Neutrophil (primary cell): ENCODE data around the gene INVS.

ENCODE experiments used
- H3K27ac ChIP-seq: fragments of 200-600 bp; sonication (generic); 2 replicates; pipeline ENCODE4 v1.5.1; 2016; ENCODE audit warnings: mild to moderate bottlenecking, moderate library complexity
- H3K27me3 ChIP-seq: fragments of 200-600 bp; sonication (generic); 2 replicates; pipeline ENCODE4 v1.6.0; 2016; ENCODE audit warnings: mild to moderate bottlenecking
- H3K36me3 ChIP-seq: fragments of 200-600 bp; sonication (generic); 2 replicates; pipeline ENCODE4 v1.5.1; 2017
- H3K4me1 ChIP-seq, 2 experiments: fragments of 200-600 bp in 1 of 2; sonication (generic) in 1 of 2; 1 replicate in 1 of 2; 2 replicates in 1 of 2; pipeline versions ENCODE4 v1.5.1 to v1.6.1; 2013 to 2016; ENCODE audit warnings: low read depth in 1 of 2, low read length in 1 of 2, mild to moderate bottlenecking in 1 of 2, moderate library complexity in 1 of 2; ENCODE audit not compliant: control insufficient read depth in 1 of 2, insufficient read depth in 1 of 2
- H3K4me3 ChIP-seq, 2 experiments: fragments of 200-600 bp in 1 of 2; sonication (generic) in 1 of 2; 1 replicate in 1 of 2; 2 replicates in 1 of 2; pipeline ENCODE4 v1.5.1; 2013 to 2016; ENCODE audit warnings: low read depth in 1 of 2, low read length in 1 of 2, mild to moderate bottlenecking in 1 of 2, moderate library complexity in 1 of 2
- H3K9me3 ChIP-seq: fragments of 200-600 bp; sonication (generic); 2 replicates; pipeline ENCODE4 v1.5.1; 2016
- CTCF ChIP-seq: fragments of 200-600 bp; sonication (generic); IDR thresholded peaks from 2 replicates; pipeline ENCODE4 v1.5.1; 2016; ENCODE audit warnings: antibody characterized with exemption

INVS gene

DNA sequence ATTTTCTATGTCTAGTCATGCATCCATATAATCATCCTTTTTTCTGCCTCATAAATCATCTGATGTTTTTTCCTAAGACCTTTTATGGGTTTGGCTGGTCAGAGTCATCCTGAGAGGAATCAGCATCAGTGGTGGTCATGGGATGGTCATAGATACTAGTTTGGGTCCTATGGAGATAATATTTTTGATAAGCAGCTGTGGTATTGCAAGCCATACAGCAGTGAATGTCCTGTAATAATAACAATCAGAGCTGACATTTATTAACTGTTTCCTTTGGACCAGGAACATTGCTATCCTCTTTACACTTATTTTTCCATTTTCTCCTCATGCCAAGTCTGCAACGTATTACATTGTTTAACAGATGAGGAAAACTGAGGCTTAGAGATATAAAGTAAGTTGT lies 170.6 kb downstream of the INVS start:
- Histone ChIP-seq H3K9me3 (no peaks in the 10 kb centered on the region), H3K4me3 (no peak overlapping the region), H3K27me3 (no peaks in the 10 kb centered on the region), H3K36me3 (no peaks in the 10 kb centered on the region), H3K27ac (no peak overlapping the region), H3K4me1 (no peaks in the 10 kb centered on the region)
- no peak for TF ChIP-seq CTCF

- no peaks in the 10 kb centered on the region for H3K9me3 ChIP-seq
- H3K27me3 ChIP-seq: no peaks in the 10 kb centered on the region
- no peak overlapping the region for H3K4me3 ChIP-seq
- no peak for TF ChIP-seq CTCF
- no peak overlapping the region for H3K27ac ChIP-seq
- no peaks in the 10 kb centered on the region for H3K4me1 ChIP-seq
- H3K36me3 ChIP-seq: no peaks in the 10 kb centered on the region
These were observed 178.3 kb downstream of the INVS start for GRCh38 chr9:100277166-100277979.

GRCh38 chr9:100281066-100281465 lies 182.0 kb downstream of the INVS start:
- no peaks in the 10 kb centered on the region for H3K36me3 ChIP-seq
- H3K27ac ChIP-seq: no peak overlapping the region
- H3K27me3 ChIP-seq: no peaks in the 10 kb centered on the region
- H3K4me3 ChIP-seq: no peak overlapping the region
- no peaks in the 10 kb centered on the region for H3K4me1 ChIP-seq
- no peaks in the 10 kb centered on the region for H3K9me3 ChIP-seq
- no peak for TF ChIP-seq CTCF

GRCh38 chr9:100281676-100282387 lies 182.8 kb downstream of the INVS start:
- no peak overlapping the region for H3K27ac ChIP-seq
- H3K27me3 ChIP-seq: no peaks in the 10 kb centered on the region
- no peaks in the 10 kb centered on the region for H3K4me1 ChIP-seq
- no peaks in the 10 kb centered on the region for H3K36me3 ChIP-seq
- H3K4me3 ChIP-seq: no peak overlapping the region
- no peaks in the 10 kb centered on the region for H3K9me3 ChIP-seq
- TF ChIP-seq CTCF: no peak

DNA sequence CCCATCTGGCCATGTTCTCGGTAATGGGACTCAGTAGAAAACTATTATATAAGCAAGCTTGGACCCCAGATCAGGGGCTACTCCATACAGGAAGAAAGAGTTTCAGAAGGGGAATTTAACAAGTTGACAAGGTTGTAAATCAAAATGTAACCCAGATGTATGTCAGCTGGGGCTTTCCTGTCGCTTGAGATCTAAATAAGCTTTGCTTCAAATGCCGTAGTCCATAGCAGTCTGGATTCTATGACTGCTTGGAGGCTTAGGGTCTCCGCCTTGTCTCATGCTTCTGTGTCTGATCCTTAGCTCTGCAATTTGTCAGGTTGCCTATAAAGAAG lies 183.3 kb downstream of the INVS start:
- TF ChIP-seq CTCF: no peak
- H3K27me3 ChIP-seq: no peaks in the 10 kb centered on the region
- no peaks in the 10 kb centered on the region for H3K36me3 ChIP-seq
- no peaks in the 10 kb centered on the region for H3K9me3 ChIP-seq
- no peaks in the 10 kb centered on the region for H3K4me1 ChIP-seq
- no peak overlapping the region for H3K4me3 ChIP-seq
- no peak overlapping the region for H3K27ac ChIP-seq
